Neuron (in vitro differentiated cells): Measurements from ENCODE around the gene MAPT.

ENCODE experiments used
- H2AFZ ChIP-seq: one replicate; pipeline ENCODE4 v1.6.1; 2013; ENCODE audit warnings: low read depth, mild to moderate bottlenecking, inconsistent platforms, low read length, moderate library complexity
- H3K27me3 ChIP-seq: one replicate; pipeline ENCODE4 v1.6.1; 2013; ENCODE audit warnings: low read length; ENCODE audit not compliant: insufficient read depth
- H3K36me3 ChIP-seq: one replicate; pipeline ENCODE4 v1.6.1; 2013; ENCODE audit warnings: low read length; ENCODE audit not compliant: insufficient read depth
- H3K4me1 ChIP-seq: one replicate; pipeline ENCODE4 v1.6.1; 2013; ENCODE audit warnings: low read length; ENCODE audit not compliant: insufficient read depth
- H3K4me3 ChIP-seq: 2 replicates; pipeline ENCODE4 v1.5.1; 2013; ENCODE audit warnings: mild to moderate bottlenecking, low read length, moderate library complexity
- H3K9me3 ChIP-seq: one replicate; pipeline ENCODE4 v1.6.1; 2013; ENCODE audit warnings: low read length

The MAPT gene

DNA sequence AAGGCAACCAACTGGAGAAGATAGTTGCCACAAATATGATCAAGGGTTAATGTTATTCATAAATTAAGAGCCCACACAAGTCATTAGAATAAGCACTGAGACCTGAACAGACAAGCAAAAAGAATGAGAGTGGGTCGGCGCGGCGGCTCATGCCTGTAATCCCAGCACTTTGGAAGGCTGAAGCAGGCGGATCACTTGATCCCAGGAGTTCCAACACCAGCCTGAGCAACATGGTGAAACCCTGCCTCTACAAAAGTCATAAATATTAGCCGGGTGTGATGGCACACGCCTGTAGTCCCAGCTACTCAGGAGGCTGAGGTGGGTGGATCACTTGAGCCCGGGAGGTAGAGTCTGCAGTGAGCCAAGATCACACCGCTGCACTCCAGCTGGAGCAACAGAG, 64.0 kb downstream of the MAPT start:
- H2AFZ ChIP-seq: no peak overlapping the region
- H3K4me3 ChIP-seq: no peak overlapping the region
- H3K9me3 ChIP-seq: no peaks in the 10 kb centered on the region

DNA sequence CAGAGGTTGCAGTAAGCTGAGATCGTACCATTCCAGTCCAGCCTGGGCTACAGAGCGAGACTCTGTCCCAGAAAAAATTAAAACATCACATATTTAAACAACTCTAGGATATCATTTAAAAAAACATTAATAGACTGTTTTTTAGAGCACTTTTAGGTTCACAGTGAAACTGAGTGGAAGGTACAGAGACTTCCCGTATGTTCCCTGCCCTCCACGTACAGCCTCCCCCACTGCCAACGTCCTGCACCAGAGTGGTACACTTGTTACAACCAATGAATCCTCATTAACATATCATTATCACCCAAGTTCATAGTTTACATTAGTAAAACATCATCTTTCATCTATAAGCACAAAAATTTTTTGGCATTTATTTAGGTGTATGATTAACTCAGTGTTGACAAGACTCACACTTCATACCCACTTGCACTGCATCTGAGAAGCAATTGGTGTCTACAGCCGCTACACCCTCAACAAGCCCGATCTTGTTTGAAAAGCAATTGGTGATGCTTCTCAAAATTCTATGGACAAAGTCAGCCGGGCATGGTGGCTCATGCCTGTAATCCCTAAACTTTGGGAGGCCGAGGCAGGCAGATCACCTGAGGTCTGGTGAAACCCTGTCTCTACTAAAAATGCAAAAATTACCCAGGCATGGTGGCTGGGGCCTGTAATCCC, 64.8 kb downstream of the MAPT start:
- Histone ChIP-seq H3K9me3 (no peaks in the 10 kb centered on the region), H3K4me1 (no peaks in the 10 kb centered on the region), H3K36me3 (no peaks in the 10 kb centered on the region), H3K27me3 (peaks cover 2% of the 10 kb centered on the region), H3K4me3 (no peak overlapping the region), H2AFZ (no peak overlapping the region)

More for the DNA sequence above, 64.0 kb downstream of the MAPT start:
- Histone ChIP-seq H3K36me3 (no peaks in the 10 kb centered on the region), H3K4me1 (no peaks in the 10 kb centered on the region), H3K27me3 (peaks cover 2% of the 10 kb centered on the region)

DNA sequence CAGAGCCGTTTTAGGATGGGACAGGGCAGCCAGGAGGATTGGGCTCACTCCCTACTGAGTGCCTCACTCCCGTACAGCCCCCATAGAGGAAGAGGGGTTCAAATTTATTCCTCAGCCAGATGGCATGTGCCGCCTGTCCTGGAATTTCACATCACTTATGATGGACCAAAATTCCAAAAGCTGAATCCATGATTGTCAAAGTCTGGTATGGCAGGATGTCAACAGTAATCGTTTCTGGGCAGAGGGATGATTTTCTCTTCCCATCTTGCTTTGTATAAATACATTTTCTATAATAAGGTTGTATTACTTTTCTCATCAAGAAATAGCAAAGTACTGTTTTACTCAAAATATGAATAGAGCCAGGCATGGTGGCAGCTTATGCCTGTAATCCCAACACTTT, 66.0 kb downstream of the MAPT start:
- Histone ChIP-seq H3K9me3 (no peaks in the 10 kb centered on the region), H3K4me1 (no peaks in the 10 kb centered on the region), H2AFZ (no peak overlapping the region), H3K4me3 (no peak overlapping the region), H3K36me3 (no peaks in the 10 kb centered on the region), H3K27me3 (peaks cover 2% of the 10 kb centered on the region)

DNA sequence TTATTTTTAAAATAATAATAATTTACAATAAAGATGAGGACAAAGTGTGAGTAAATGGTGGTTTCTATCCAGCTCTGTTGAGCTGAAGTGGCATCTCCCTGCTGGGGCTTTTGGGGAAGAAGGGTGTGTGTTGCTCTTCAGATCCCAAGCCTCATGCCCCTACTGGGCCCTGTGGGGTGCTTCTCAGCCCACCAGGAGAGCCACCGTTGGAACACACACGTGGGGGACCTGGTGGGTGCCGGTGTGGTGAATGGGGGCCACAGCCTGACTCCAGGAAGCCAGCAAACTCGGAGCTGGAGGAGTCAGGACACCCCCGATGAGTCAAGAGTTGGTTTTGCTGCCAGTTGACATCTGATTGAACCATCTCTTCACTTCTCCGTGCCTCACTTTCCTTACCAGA, 66.9 kb downstream of the MAPT start:
- no peaks in the 10 kb centered on the region for H3K4me1 ChIP-seq
- no peak overlapping the region for H2AFZ ChIP-seq
- no peaks in the 10 kb centered on the region for H3K36me3 ChIP-seq
- peaks cover 3% of the 10 kb centered on the region for H3K27me3 ChIP-seq
- no peaks in the 10 kb centered on the region for H3K9me3 ChIP-seq
- H3K4me3 ChIP-seq: no peak overlapping the region

DNA sequence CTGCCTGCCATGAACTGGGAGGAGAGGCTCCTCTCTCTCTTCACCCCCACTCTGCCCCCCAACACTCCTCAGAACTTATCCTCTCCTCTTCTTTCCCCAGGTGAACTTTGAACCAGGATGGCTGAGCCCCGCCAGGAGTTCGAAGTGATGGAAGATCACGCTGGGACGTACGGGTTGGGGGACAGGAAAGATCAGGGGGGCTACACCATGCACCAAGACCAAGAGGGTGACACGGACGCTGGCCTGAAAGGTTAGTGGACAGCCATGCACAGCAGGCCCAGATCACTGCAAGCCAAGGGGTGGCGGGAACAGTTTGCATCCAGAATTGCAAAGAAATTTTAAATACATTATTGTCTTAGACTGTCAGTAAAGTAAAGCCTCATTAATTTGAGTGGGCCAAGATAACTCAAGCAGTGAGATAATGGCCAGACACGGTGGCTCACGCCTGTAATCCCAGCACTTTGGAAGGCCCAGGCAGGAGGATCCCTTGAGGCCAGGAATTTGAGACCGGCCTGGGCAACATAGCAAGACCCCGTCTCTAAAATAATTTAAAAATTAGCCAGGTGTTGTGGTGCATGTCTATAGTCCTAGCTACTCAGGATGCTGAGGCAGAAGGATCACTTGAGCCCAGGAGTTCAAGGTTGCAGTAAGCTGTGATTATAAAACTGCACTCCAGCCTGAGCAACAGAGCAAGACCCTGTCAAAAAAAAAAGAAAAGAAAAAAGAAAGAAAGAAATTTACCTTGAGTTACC, 68.0 kb downstream of the MAPT start:
- H2AFZ ChIP-seq: no peak overlapping the region
- H3K4me3 ChIP-seq: no peak overlapping the region
- no peaks in the 10 kb centered on the region for H3K4me1 ChIP-seq
- H3K9me3 ChIP-seq: no peaks in the 10 kb centered on the region
- H3K36me3 ChIP-seq: no peaks in the 10 kb centered on the region
- H3K27me3 ChIP-seq: peaks cover 5% of the 10 kb centered on the region

DNA sequence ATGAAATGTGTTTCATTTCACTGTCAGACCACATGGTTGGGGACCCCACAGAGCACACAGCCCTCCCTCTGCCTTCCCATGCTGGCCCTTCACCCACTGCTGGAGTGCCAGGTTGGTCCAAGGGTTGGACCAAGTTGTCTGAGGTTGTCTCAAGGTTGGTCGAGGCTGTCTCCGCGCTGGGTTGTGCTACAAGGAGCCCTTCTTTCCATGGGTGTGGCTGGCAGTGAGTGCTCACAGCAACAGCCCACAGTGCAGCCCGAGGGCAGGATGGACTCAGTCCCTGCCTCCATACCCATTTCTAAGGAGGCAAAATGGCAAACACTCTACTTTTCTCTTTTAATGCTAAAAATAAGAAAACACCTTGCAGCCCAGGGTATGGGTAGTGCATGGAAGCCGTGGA, 68.9 kb downstream of the MAPT start:
- H3K4me3 ChIP-seq: no peak overlapping the region
- peaks cover 5% of the 10 kb centered on the region for H3K27me3 ChIP-seq
- no peaks in the 10 kb centered on the region for H3K36me3 ChIP-seq
- no peaks in the 10 kb centered on the region for H3K4me1 ChIP-seq
- no peaks in the 10 kb centered on the region for H3K9me3 ChIP-seq
- H2AFZ ChIP-seq: no peak overlapping the region

DNA sequence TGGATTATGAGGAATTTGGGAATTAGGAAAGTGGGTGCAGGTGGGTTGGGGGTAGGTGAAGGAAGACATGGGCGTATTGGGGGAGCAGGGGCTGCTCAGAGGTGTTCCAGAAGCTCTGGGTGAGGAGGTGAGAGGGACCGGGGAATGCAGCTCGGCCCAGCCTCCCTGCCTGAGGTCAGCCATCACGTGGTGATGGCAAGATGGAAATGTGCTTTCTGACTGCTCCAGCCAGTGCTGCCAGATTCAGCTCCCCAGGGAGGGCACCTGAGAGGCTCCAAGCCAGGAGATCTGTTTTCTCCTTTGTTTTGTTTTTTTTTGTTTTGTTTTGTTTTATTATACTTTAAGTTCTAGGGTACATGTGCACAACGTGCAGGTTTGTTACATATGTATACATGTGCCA, 69.5 kb downstream of the MAPT start:
- H3K27me3 ChIP-seq: peaks cover 5% of the 10 kb centered on the region
- no peaks in the 10 kb centered on the region for H3K4me1 ChIP-seq
- H3K9me3 ChIP-seq: no peaks in the 10 kb centered on the region
- H3K36me3 ChIP-seq: no peaks in the 10 kb centered on the region
- no peak overlapping the region for H3K4me3 ChIP-seq
- no peak overlapping the region for H2AFZ ChIP-seq

DNA sequence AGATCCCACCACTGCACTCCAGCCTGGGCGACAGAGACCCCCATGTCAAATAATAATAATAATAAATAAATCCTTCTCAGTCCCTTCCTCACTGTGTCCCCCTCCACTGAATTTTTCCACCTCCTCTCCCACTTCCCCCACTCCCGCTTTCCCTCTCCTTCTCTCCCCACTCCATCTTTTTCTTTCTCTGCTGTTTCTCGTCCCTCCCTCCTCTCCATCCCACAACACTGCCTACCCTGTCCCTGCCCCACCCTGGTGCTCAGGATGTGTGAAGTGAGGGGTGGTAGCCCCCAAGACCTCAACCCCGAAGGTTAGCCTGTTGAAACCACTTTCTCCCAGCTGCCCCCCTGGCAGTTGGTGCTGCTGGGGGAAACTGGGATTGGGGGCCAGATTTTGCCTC, 70.3 kb downstream of the MAPT start:
- Histone ChIP-seq H3K4me3 (no peak overlapping the region), H2AFZ (no peak overlapping the region), H3K36me3 (no peaks in the 10 kb centered on the region), H3K27me3 (peaks cover 5% of the 10 kb centered on the region), H3K9me3 (no peaks in the 10 kb centered on the region), H3K4me1 (no peaks in the 10 kb centered on the region)

DNA sequence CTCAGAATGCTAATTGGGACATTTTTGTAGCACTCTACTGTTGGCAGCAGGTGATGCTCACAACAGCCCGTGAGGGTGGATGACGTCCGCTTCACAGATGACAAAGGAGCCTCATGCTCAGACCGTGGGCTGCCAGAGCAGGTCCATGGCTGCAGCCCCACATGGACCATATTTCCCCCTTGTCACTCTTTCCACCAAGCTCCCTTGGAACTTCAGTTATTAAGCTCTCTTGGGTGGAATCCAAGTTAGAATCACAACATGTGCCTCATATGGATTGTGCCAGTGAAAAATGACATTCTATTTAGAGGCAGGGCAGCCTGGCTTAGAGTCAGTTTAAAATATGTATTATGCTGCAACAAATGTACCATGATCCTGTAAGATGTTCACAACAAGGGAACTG, 71.5 kb downstream of the MAPT start:
- no peak overlapping the region for H2AFZ ChIP-seq
- peaks cover 5% of the 10 kb centered on the region for H3K27me3 ChIP-seq
- no peak overlapping the region for H3K4me3 ChIP-seq
- H3K36me3 ChIP-seq: no peaks in the 10 kb centered on the region
- H3K4me1 ChIP-seq: no peaks in the 10 kb centered on the region
- no peaks in the 10 kb centered on the region for H3K9me3 ChIP-seq

DNA sequence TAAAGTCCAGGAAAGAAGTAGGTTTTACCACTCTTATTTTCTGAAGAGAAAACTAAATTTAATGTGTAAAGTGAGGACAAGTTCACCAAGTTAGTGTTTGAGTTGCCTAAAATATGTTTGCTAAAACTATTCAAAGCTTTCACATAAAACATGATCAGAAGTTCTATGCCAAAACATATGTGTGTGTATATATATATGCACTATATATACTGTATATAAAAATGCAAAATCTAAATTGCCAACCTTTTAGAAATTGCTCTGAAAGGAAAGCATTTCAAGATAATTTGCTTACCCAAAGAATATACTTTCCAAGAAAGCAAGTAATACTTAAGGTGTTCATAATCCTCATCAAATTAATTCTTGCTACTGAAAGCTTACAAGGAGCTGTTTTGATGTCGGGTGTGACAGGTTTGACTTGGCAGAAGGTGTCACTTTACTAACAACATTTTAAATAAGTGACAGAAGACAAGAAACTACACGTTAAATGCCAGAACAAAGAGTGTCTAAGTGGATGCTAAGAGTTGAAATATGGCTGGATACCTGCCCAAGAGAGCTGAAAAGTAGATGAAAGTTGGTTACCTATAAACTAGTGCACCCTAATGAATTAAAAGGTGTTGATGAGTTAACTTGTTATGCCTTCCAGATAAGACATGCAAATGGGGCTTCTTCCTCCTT, 72.4 kb downstream of the MAPT start:
- Histone ChIP-seq H2AFZ (no peak overlapping the region), H3K4me1 (no peaks in the 10 kb centered on the region), H3K36me3 (no peaks in the 10 kb centered on the region), H3K4me3 (no peak overlapping the region), H3K27me3 (peaks cover 3% of the 10 kb centered on the region), H3K9me3 (no peaks in the 10 kb centered on the region)

DNA sequence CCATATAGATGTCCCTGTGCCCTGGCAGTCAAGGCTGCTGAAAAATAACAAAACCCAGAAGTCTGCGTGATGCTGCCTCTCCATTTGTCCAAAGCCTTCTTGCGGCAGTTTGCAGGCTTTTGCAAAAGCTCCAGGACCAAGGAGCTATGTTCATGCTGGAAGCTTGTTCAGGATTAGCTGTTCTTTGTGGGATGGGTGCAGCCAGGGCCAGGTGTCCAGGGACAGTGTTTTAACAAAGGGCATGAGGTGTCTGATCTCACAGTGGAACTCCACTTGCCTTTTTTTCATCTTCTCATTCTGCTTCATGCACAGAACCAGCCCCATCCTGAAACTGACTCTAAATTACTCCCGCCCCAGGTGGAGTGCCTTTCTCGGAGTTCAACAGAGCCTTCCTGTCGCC, 73.0 kb downstream of the MAPT start:
- Histone ChIP-seq H3K4me1 (no peaks in the 10 kb centered on the region), H3K27me3 (peaks cover 3% of the 10 kb centered on the region), H2AFZ (no peak overlapping the region), H3K36me3 (no peaks in the 10 kb centered on the region), H3K9me3 (no peaks in the 10 kb centered on the region), H3K4me3 (no peak overlapping the region)

DNA sequence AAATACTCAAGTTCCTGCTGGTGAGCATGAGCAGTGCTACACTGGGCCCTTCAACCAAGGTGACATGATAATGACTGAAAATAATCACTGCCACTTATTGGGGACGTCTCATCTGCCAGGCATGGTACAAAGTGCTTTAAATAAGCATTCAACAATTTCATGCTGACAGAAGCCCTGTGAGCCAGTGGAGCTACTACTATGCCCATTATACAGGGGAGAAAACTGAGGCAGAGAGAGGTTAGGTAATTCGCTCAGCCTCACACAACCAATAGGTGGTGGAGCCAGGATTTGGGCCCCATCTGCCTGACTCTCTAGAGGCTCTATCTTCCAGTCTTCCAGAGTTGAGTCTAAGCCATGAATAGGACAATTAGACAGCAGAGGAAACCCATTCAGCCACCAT, 74.4 kb downstream of the MAPT start:
- Histone ChIP-seq H3K27me3 (peaks cover 3% of the 10 kb centered on the region), H3K4me3 (no peak overlapping the region), H2AFZ (no peak overlapping the region), H3K9me3 (no peaks in the 10 kb centered on the region), H3K4me1 (no peaks in the 10 kb centered on the region), H3K36me3 (no peaks in the 10 kb centered on the region)

DNA sequence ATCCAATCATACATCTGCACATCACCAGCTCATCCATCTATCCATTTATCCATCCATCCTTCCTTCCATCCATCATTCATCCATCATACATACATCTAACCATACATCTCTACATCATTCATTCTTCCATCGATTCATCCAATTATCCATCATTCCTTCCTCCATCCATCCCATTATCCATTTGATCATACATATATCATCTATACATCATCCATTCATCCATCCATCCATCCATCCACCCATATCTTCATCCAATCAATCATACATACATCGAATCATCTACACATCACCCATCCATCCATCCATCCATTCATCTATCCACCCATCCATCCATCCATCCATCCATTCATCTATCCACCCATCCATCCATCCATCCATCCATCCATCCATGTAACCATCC, 75.4 kb downstream of the MAPT start:
- no peaks in the 10 kb centered on the region for H3K9me3 ChIP-seq
- H3K36me3 ChIP-seq: no peaks in the 10 kb centered on the region
- H2AFZ ChIP-seq: no peak overlapping the region
- no peak overlapping the region for H3K4me3 ChIP-seq
- peaks cover 3% of the 10 kb centered on the region for H3K27me3 ChIP-seq
- no peaks in the 10 kb centered on the region for H3K4me1 ChIP-seq
